ENCODE data around the gene INTS6L.

- TF ChIP-seq POLR2AphosphoS5 (IDR thresholded peaks at IDR 0.05; ENCODE audit: low read depth, low read length) (no peak), CTCF (IDR thresholded peaks at IDR 0.05; ENCODE audit: control extremely low read depth in 1 of 3, insufficient read depth in 1 of 3, low read depth in 1 of 3, low read length in 3 of 3) (peak; percentile 57 to 70 (median 67)), USF2 (IDR thresholded peaks at IDR 0.05; ENCODE audit: low read length) (no peak), TAF1 (IDR thresholded peaks at IDR 0.05; ENCODE audit: low read depth, low read length) (no peak), RAD21 (IDR thresholded peaks at IDR 0.05 in 1 of 2, conservative IDR thresholded peaks at IDR 0.05 in 1 of 2; ENCODE audit: low read depth in 2 of 2, low read length in 2 of 2) (peak; percentile 82 to 85), EZH2 (IDR thresholded peaks at IDR 0.05; ENCODE audit: low read depth, low read length, severe bottlenecking) (no peak), BCL11A (IDR thresholded peaks at IDR 0.05; ENCODE audit: low read depth in 2 of 2, low read length in 2 of 2) (no peak), ZNF274 (IDR thresholded peaks at IDR 0.05; ENCODE audit: borderline replicate concordance, extremely low read depth, low read length) (no peak)
Measured at GRCh38 chrX:135477576-135477975, 42.9 kb upstream of the INTS6L start.
